RWPE2 (cell line): ENCODE measurements around the gene TOR2A.
A peak's percentile ranks its signal among the peaks of the same experiment; 100 is the strongest.

ENCODE experiments used
- ATAC-seq: fragments of 200-7000 bp; cut with Tn5 transposase; 3 replicates; pipeline ENCODE4 v1.9.1; 2021; ENCODE audit warnings: low read depth
- DNase-seq: peaks from one replicate; pipeline ENCODE4 v3.0.0-alpha.2; 2020; ENCODE audit warnings: low spot score
- H3K27ac ChIP-seq: fragments of 450-650 bp; 2 replicates; pipeline ENCODE4 v1.5.1; 2017; ENCODE audit warnings: mild to moderate bottlenecking; ENCODE audit not compliant: poor library complexity, severe bottlenecking
- H3K27me3 ChIP-seq: fragments of 250-450 bp; sonication (Bioruptor Pico); 2 replicates; pipeline ENCODE4 v1.5.1; 2021; ENCODE audit warnings: mild to moderate bottlenecking, moderate library complexity; ENCODE audit not compliant: insufficient read depth, poor library complexity, severe bottlenecking
- H3K36me3 ChIP-seq: fragments of 250-450 bp; sonication (Bioruptor Pico); 2 replicates; pipeline ENCODE4 v1.5.1; 2020; ENCODE audit warnings: low read depth, mild to moderate bottlenecking, moderate library complexity
- H3K4me1 ChIP-seq: fragments of 250-450 bp; sonication (Bioruptor Pico); 2 replicates; pipeline ENCODE4 v1.5.1; 2021; ENCODE audit warnings: mild to moderate bottlenecking, moderate library complexity; ENCODE audit not compliant: insufficient read depth, poor library complexity, severe bottlenecking
- H3K4me3 ChIP-seq: fragments of 250-450 bp; sonication (Bioruptor Pico); 2 replicates; pipeline ENCODE4 v1.5.1; 2021; ENCODE audit warnings: mild to moderate bottlenecking, moderate library complexity; ENCODE audit not compliant: severe bottlenecking
- H3K9me3 ChIP-seq: fragments of 250-450 bp; sonication (Bioruptor Pico); 2 replicates; pipeline ENCODE4 v1.5.1; 2021; ENCODE audit warnings: mild to moderate bottlenecking, moderate library complexity; ENCODE audit not compliant: severe bottlenecking
- CTCF ChIP-seq: fragments of 450-650 bp; IDR thresholded peaks from one replicate; pipeline ENCODE4 v1.5.1; 2017; ENCODE audit warnings: mild to moderate bottlenecking, moderate library complexity; ENCODE audit not compliant: poor library complexity, severe bottlenecking

The TOR2A gene

GRCh38 chr9:127712371-127712770 is 22.7 kb downstream of the TOR2A start:
- no peaks in the 10 kb centered on the region for H3K36me3 ChIP-seq
- ATAC-seq (no peak), DNase-seq (peak; percentile 44)
- no peaks in the 10 kb centered on the region for H3K9me3 ChIP-seq
- H3K27me3 ChIP-seq = no peaks in the 10 kb centered on the region
- TF ChIP-seq CTCF = no peak
- H3K4me3 ChIP-seq = no peak overlapping the region
- no peaks in the 10 kb centered on the region for H3K4me1 ChIP-seq
- no peak overlapping the region for H3K27ac ChIP-seq

GRCh38 chr9:127711831-127712274 is 23.2 kb downstream of the TOR2A start:
- Histone ChIP-seq H3K27ac (no peak overlapping the region), H3K9me3 (no peaks in the 10 kb centered on the region), H3K36me3 (no peaks in the 10 kb centered on the region), H3K27me3 (no peaks in the 10 kb centered on the region), H3K4me1 (no peaks in the 10 kb centered on the region), H3K4me3 (no peak overlapping the region)
- ATAC-seq = no peak
- no peak for DNase-seq
- no peak for TF ChIP-seq CTCF

GRCh38 chr9:127711226-127711701 is 23.8 kb downstream of the TOR2A start:
- DNase-seq = no peak

GRCh38 chr9:127710204-127710783 is 24.8 kb downstream of the TOR2A start:
- DNase-seq (no peak), ATAC-seq (no peak)
- no peaks in the 10 kb centered on the region for H3K36me3 ChIP-seq
- no peaks in the 10 kb centered on the region for H3K4me1 ChIP-seq
- no peaks in the 10 kb centered on the region for H3K9me3 ChIP-seq
- H3K27ac ChIP-seq = no peak overlapping the region
- TF ChIP-seq CTCF = no peak
- H3K4me3 ChIP-seq = no peak overlapping the region
- H3K27me3 ChIP-seq = no peaks in the 10 kb centered on the region

More at GRCh38 chr9:127711226-127711701, 23.8 kb downstream of the TOR2A start:
- H3K27me3 ChIP-seq = no peaks in the 10 kb centered on the region
- no peaks in the 10 kb centered on the region for H3K36me3 ChIP-seq
- ATAC-seq = no peak
- TF ChIP-seq CTCF = no peak
- no peaks in the 10 kb centered on the region for H3K4me1 ChIP-seq
- H3K27ac ChIP-seq = no peak overlapping the region
- H3K4me3 ChIP-seq = no peak overlapping the region
- no peaks in the 10 kb centered on the region for H3K9me3 ChIP-seq

- Histone ChIP-seq H3K36me3 (no peaks in the 10 kb centered on the region), H3K4me1 (no peaks in the 10 kb centered on the region), H3K27ac (no peak overlapping the region), H3K4me3 (no peak overlapping the region), H3K27me3 (no peaks in the 10 kb centered on the region), H3K9me3 (no peaks in the 10 kb centered on the region)
- ATAC-seq (no peak), DNase-seq (no peak)
- no peak for TF ChIP-seq CTCF
Observed at GRCh38 chr9:127708952-127709587, 26.0 kb downstream of the TOR2A start.
